Keratinocyte (primary cell): ENCODE measurements around the gene RFX8.

Experiments
- EZH2 ChIP-seq: IDR thresholded peaks from one replicate; pipeline ENCODE4 v1.6.1; 2012; ENCODE audit warnings: inconsistent platforms, mild to moderate bottlenecking, low read length, moderate library complexity
- TF ChIP-seq, protein P1 (sequence below), 3 experiments: IDR thresholded peaks in 1 of 3; conservative IDR thresholded peaks in 1 of 3; optimal IDR thresholded peaks in 1 of 3; 2 replicates in 2 of 3; 3 replicates in 1 of 3; pipeline versions ENCODE3 to v1.5.1; 2011; ENCODE audit warnings: low read length in 3 of 3, mild to moderate bottlenecking in 3 of 3, moderate library complexity in 2 of 3, control low read depth in 1 of 3, inconsistent platforms in 1 of 3; ENCODE audit not compliant: insufficient read depth in 2 of 3; ENCODE audit errors: extremely low read depth in 1 of 3

DNA sequence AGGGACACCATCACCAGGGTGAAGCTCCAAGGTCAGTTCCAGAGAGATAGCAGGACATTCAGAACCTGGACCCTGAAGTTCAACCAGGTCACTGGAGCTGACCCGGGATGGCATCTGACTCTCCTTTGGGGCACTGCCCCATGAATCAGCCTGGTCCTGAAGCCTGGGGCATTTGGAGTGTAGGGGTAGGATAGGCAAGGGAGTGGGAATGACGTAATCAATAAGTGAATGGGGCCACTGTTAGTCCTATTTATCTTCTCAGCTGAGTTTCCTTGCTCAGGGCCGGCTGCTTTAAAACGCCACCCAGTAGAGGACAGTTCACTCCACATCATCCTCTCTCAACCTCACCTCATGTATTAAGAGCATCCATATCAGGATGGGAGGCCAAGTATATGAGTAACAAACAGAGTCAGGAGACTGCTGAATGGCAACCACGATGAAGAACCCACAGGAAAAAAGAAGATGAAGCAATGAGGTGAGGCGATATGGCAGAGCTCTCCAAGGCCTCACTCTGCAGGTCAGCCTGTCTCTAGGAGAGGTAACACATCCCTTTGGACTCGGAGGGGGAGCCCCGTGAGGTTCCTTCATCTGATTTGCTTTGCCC lies 1.8 kb upstream of the RFX8 start:
- TF ChIP-seq, protein P1, sequence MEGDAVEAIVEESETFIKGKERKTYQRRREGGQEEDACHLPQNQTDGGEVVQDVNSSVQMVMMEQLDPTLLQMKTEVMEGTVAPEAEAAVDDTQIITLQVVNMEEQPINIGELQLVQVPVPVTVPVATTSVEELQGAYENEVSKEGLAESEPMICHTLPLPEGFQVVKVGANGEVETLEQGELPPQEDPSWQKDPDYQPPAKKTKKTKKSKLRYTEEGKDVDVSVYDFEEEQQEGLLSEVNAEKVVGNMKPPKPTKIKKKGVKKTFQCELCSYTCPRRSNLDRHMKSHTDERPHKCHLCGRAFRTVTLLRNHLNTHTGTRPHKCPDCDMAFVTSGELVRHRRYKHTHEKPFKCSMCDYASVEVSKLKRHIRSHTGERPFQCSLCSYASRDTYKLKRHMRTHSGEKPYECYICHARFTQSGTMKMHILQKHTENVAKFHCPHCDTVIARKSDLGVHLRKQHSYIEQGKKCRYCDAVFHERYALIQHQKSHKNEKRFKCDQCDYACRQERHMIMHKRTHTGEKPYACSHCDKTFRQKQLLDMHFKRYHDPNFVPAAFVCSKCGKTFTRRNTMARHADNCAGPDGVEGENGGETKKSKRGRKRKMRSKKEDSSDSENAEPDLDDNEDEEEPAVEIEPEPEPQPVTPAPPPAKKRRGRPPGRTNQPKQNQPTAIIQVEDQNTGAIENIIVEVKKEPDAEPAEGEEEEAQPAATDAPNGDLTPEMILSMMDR (optimal IDR thresholded peaks at IDR 0.05 in 1 of 3, IDR thresholded peaks at IDR 0.05 in 1 of 3, conservative IDR thresholded peaks at IDR 0.05 in 1 of 3; ENCODE audit: extremely low read depth in 1 of 3, insufficient read depth in 2 of 3, low read length in 3 of 3) = no peak
- no peak for TF ChIP-seq EZH2
